Small intestine (tissue), 7 donors: ENCODE measurements around the gene LHFPL3. TPM values are rescaled to one million over a fixed set of nuclear protein-coding genes. Genes with fewer than 3 reads are reported as not detected.
"Not testable (repeated sequence)": the region's sequence is repeated elsewhere in the genome, so short reads cannot be mapped to it uniquely, and the experiment has no call there.

Experiments
- DNase-seq, 2 donors: peaks; one replicate each; pipeline versions ENCODE4 v3.0.0 to v3.0.0-alpha.2; 2013
- FAIRE-seq: peaks from 2 replicates; lab custom pipeline; 2012; peaks lifted over from hg19 to GRCh38; lab: Jason Lieb, UNC
- H3K27ac ChIP-seq, 3 donors: one replicate each; pipeline ENCODE4 v1.5.1; 2013; ENCODE audit warnings: low read length in 2 of 3, mild to moderate bottlenecking in 2 of 3, control low read depth in 1 of 3, inconsistent platforms in 1 of 3, low read depth in 1 of 3, moderate library complexity in 1 of 3
- H3K27me3 ChIP-seq, 3 donors: one replicate each; pipeline ENCODE4 v1.6.1; 2013; ENCODE audit warnings: low read length in 3 of 3, inconsistent platforms in 1 of 3; ENCODE audit not compliant: control insufficient read depth in 3 of 3, insufficient read depth in 3 of 3
- H3K36me3 ChIP-seq, 3 donors: one replicate each; pipeline ENCODE4 v1.6.1; 2013; ENCODE audit warnings: low read length in 3 of 3, inconsistent platforms in 1 of 3, low read depth in 1 of 3, mild to moderate bottlenecking in 1 of 3, moderate library complexity in 1 of 3; ENCODE audit not compliant: control insufficient read depth in 3 of 3, insufficient read depth in 2 of 3
- H3K4me1 ChIP-seq, 3 donors: one replicate each; pipeline ENCODE4 v1.6.1; 2013; ENCODE audit warnings: low read length in 2 of 3, inconsistent platforms in 1 of 3, low read depth in 1 of 3, mild to moderate bottlenecking in 1 of 3, moderate library complexity in 1 of 3; ENCODE audit not compliant: control insufficient read depth in 3 of 3, insufficient read depth in 2 of 3
- H3K4me3 ChIP-seq, 3 donors: one replicate each; pipeline ENCODE4 v1.5.1; 2013; ENCODE audit warnings: low read length in 3 of 3, control low read depth in 1 of 3, inconsistent platforms in 1 of 3, low read depth in 1 of 3, mild to moderate bottlenecking in 1 of 3, moderate library complexity in 1 of 3
- H3K9me3 ChIP-seq, 2 donors: one replicate each; pipeline ENCODE4 v1.6.1; 2013; ENCODE audit warnings: low read depth in 1 of 2, low read length in 1 of 2; ENCODE audit not compliant: control insufficient read depth in 2 of 2, insufficient read depth in 1 of 2
- WGBS, 3 donors: extraction: QIAGEN DNeasy Blood & Tissue Kit; methylation state at CpG; one replicate each; pipeline ENCODE4 v1.1.7; 2013; 5-methylcytosine and 5-hydroxymethylcytosine counted together
- polyA plus RNA-seq, 4 donors: library from polyadenylated mRNA; stranded (reverse) in 3 of 4; unstranded in 1 of 4; fragments of 200-250 nt in 3 of 4; fragments of 120-200 nt in 1 of 4; gene quantifications; one replicate each; pipeline versions ENCODE4 v1.2.1 to v1.2.3, GENCODE V29; 2013
- donor health status: healthy with polysubstance abuse.
- donor health status: control.
- donor health status: control.
- donor health status: Bipolar disorder and iron deficiency.
- donor health status: healthy.

Gene LHFPL3
- polyA plus RNA-seq, 4 donors, result 0.12 to 10.4 TPM; not detected in 2

GRCh38 chr7:104909096-104909495 is 580.7 kb downstream of the LHFPL3 start:
- no peaks in the 10 kb centered on the region for H3K27me3 ChIP-seq
- FAIRE-seq (no peak), DNase-seq (no peak)
- no peak overlapping the region for H3K27ac ChIP-seq
- H3K9me3 ChIP-seq, result no peaks in the 10 kb centered on the region
- WGBS, 3 donors, result 94 to 98% (median 95%) methylated on average over 2 of the region's 2 CpGs
- H3K36me3 ChIP-seq, result peaks cover 0 to 30% (median 0%) of the 10 kb centered on the region in 3 donors
- peaks cover 0 to 5% (median 0%) of the 10 kb centered on the region in 3 donors for H3K4me1 ChIP-seq
- no peak overlapping the region for H3K4me3 ChIP-seq

GRCh38 chr7:104914421-104914820 is 586.0 kb downstream of the LHFPL3 start:
- Histone ChIP-seq H3K4me3 (no peak overlapping the region), H3K36me3 (peaks cover 0 to 60% (median 0%) of the 10 kb centered on the region in 3 donors), H3K9me3 (no peaks in the 10 kb centered on the region), H3K27me3 (no peaks in the 10 kb centered on the region), H3K27ac (no peak overlapping the region), H3K4me1 (peaks cover 0 to 5% (median 0%) of the 10 kb centered on the region in 3 donors)
- no peak for DNase-seq
- 21 to 61% (median 24%) methylated on average over 2 of the region's 2 CpGs for WGBS, 3 donors
- FAIRE-seq, result no peak

- Histone ChIP-seq H3K27ac (peak overlapping the region in 1 of 3 donors; percentile 86), H3K4me3 (no peak overlapping the region), H3K4me1 (peaks cover 0 to 25% (median 2%) of the 10 kb centered on the region in 3 donors), H3K27me3 (no peaks in the 10 kb centered on the region), H3K9me3 (peaks cover 0 to 3% of the 10 kb centered on the region in 2 donors), H3K36me3 (peaks cover 0 to 23% (median 0%) of the 10 kb centered on the region in 3 donors)
- no peak for FAIRE-seq
- DNase-seq, result no peak
- 91 to 100% (median 93%) methylated on average over 2 of the region's 2 CpGs for WGBS, 3 donors
These were observed 593.2 kb downstream of the LHFPL3 start for GRCh38 chr7:104921596-104921995.

- H3K4me3 ChIP-seq, result peak overlapping the region in 1 of 3 donors; percentile 69
- H3K36me3 ChIP-seq, result peaks cover 0 to 17% (median 0%) of the 10 kb centered on the region in 3 donors
- H3K4me1 ChIP-seq, result peaks cover 2 to 32% (median 3%) of the 10 kb centered on the region in 3 donors
- H3K27ac ChIP-seq, result peak overlapping the region; percentile 6 to 86 (median 32)
- DNase-seq (peak; percentile 62 to 76), FAIRE-seq (no peak)
- 47 to 57% (median 53%) methylated on average over 5 of the region's 5 CpGs for WGBS, 3 donors
- H3K27me3 ChIP-seq, result no peaks in the 10 kb centered on the region
- peaks cover 0 to 3% of the 10 kb centered on the region in 2 donors for H3K9me3 ChIP-seq
These were observed 594.0 kb downstream of the LHFPL3 start for GRCh38 chr7:104922182-104923009.

GRCh38 chr7:104923010-104923421 is 594.6 kb downstream of the LHFPL3 start:
- Histone ChIP-seq H3K27me3 (no peaks in the 10 kb centered on the region), H3K27ac (peak overlapping the region; percentile 53 to 86 (median 76)), H3K4me3 (peak overlapping the region in 1 of 3 donors; percentile 69), H3K4me1 (peaks cover 2 to 38% (median 3%) of the 10 kb centered on the region in 3 donors), H3K9me3 (peaks cover 0 to 3% of the 10 kb centered on the region in 2 donors), H3K36me3 (peaks cover 0 to 15% (median 0%) of the 10 kb centered on the region in 3 donors)
- WGBS, 3 donors, result 6 to 19% (median 13%) methylated on average over 4 of the region's 4 CpGs
- FAIRE-seq (no peak), DNase-seq (peak; percentile 90 to 92)

- not testable (repeated sequence) for H3K36me3 ChIP-seq, H3K27me3 ChIP-seq, H3K9me3 ChIP-seq, DNase-seq, FAIRE-seq
- WGBS, 3 donors, result 27 to 68% (median 32%) methylated on average over 5 of the region's 5 CpGs
- Histone ChIP-seq H3K4me3 (peak overlapping the region in 1 of 3 donors; percentile 69), H3K27ac (peak overlapping the region; percentile 15 to 86 (median 50)), H3K4me1 (peaks cover 2 to 47% (median 3%) of the 10 kb centered on the region in 3 donors)
These were observed 597.8 kb downstream of the LHFPL3 start for GRCh38 chr7:104926189-104926588.

GRCh38 chr7:104926601-104927041 is 598.2 kb downstream of the LHFPL3 start:
- 17 to 55% (median 37%) methylated on average over 5 of the region's 5 CpGs for WGBS, 3 donors
- Histone ChIP-seq H3K4me1 (peaks cover 3 to 47% (median 6%) of the 10 kb centered on the region in 3 donors), H3K36me3 (peaks cover 0 to 7% (median 0%) of the 10 kb centered on the region in 3 donors), H3K9me3 (peaks cover 0 to 2% of the 10 kb centered on the region in 2 donors), H3K27ac (peak overlapping the region; percentile 53 to 86 (median 69)), H3K4me3 (peak overlapping the region in 1 of 3 donors; percentile 69), H3K27me3 (no peaks in the 10 kb centered on the region)
- FAIRE-seq (no peak), DNase-seq (peak; percentile 55 to 80)

- no peak for FAIRE-seq
- no peaks in the 10 kb centered on the region for H3K27me3 ChIP-seq
- H3K4me1 ChIP-seq, result peaks cover 3 to 42% (median 7%) of the 10 kb centered on the region in 3 donors
- H3K4me3 ChIP-seq, result no peak overlapping the region
- DNase-seq, result peak; percentile 54 to 80
- H3K9me3 ChIP-seq, result no peaks in the 10 kb centered on the region
- WGBS, 3 donors, result 18 to 58% (median 35%) methylated on average over 7 of the region's 7 CpGs
- peak overlapping the region; percentile 53 to 86 (median 69) for H3K27ac ChIP-seq
- peaks cover 0 to 3% (median 0%) of the 10 kb centered on the region in 3 donors for H3K36me3 ChIP-seq
These were observed 598.7 kb downstream of the LHFPL3 start for GRCh38 chr7:104927055-104927454.
